HG02885 (cell line): ENCODE results near the gene AP4M1.

Experiments
- ATAC-seq: cut with Tn5 transposase; IDR thresholded peaks from one replicate; pipeline ENCODE4 v1.9.1; 2021; ENCODE audit warnings: mild to moderate bottlenecking; ENCODE audit not compliant: unreplicated experiment, poor library complexity

Gene AP4M1

GRCh38 chr7:100101016-100101862, at the start of gene AP4M1, which contains the start of gene MCM7:
Gene AP4M1, plus strand, starts transcription at chr7:100101643. Its CDS starts 72 bp downstream, at chr7:100101715.
Gene MCM7, minus strand, starts transcription at chr7:100101397. Its CDS starts 103 bp downstream, at chr7:100101294.
- peak; percentile 87 for ATAC-seq

- no peak for ATAC-seq
Measured at GRCh38 chr7:100053215-100053614, 48.2 kb upstream of the AP4M1 start.

GRCh38 chr7:100057006-100057405, 44.4 kb upstream of the AP4M1 start:
- no peak for ATAC-seq

GRCh38 chr7:100059251-100059739, 42.1 kb upstream of the AP4M1 start:
- no peak for ATAC-seq

- ATAC-seq, result no peak
Measured at GRCh38 chr7:100061518-100062193, 39.8 kb upstream of the AP4M1 start.

GRCh38 chr7:100063376-100063775, 38.1 kb upstream of the AP4M1 start:
- ATAC-seq, result no peak

GRCh38 chr7:100064162-100064561, 37.3 kb upstream of the AP4M1 start:
- no peak for ATAC-seq

GRCh38 chr7:100065452-100066186, 35.8 kb upstream of the AP4M1 start:
- ATAC-seq, result no peak

GRCh38 chr7:100066953-100067352, 34.5 kb upstream of the AP4M1 start:
- ATAC-seq, result no peak

- ATAC-seq, result no peak
Measured at GRCh38 chr7:100069991-100070390, 31.5 kb upstream of the AP4M1 start.

- no peak for ATAC-seq
Measured at GRCh38 chr7:100071018-100071723, 30.3 kb upstream of the AP4M1 start.

GRCh38 chr7:100072462-100072861, 29.0 kb upstream of the AP4M1 start:
- ATAC-seq, result no peak

- ATAC-seq, result no peak
Measured at GRCh38 chr7:100074841-100075240, 26.6 kb upstream of the AP4M1 start.

- ATAC-seq, result no peak
Measured at GRCh38 chr7:100075418-100075817, 26.0 kb upstream of the AP4M1 start.

GRCh38 chr7:100077205-100077604, 24.2 kb upstream of the AP4M1 start:
- ATAC-seq, result no peak

- no peak for ATAC-seq
Measured at GRCh38 chr7:100079024-100079560, 22.4 kb upstream of the AP4M1 start.

- ATAC-seq, result no peak
Measured at GRCh38 chr7:100080907-100081534, 20.4 kb upstream of the AP4M1 start.

GRCh38 chr7:100081535-100082102, 19.8 kb upstream of the AP4M1 start, which contains the start of gene ZNF3:
Gene ZNF3, minus strand, starts transcription at chr7:100081723. Its CDS starts 4,366 bp downstream, at chr7:100077357.
- peak; percentile 89 for ATAC-seq

- no peak for ATAC-seq
Measured at GRCh38 chr7:100082978-100083377, 18.5 kb upstream of the AP4M1 start.
